GM12892 (cell line): ENCODE measurements around the gene SDK2.

ENCODE experiments used
- DNase-seq: peaks from one replicate; pipeline ENCODE4 v3.0.0; 2011; ENCODE audit not compliant: insufficient read length
- FAIRE-seq: peaks from 2 replicates; lab custom pipeline; 2011; peaks lifted over from hg19 to GRCh38; lab: Jason Lieb, UNC
- POLR2A ChIP-seq: IDR thresholded peaks from 2 replicates; pipeline ENCODE4 v1.6.1; 2011; ENCODE audit warnings: low read depth, low read length, control low read depth
- POLR2AphosphoS5 ChIP-seq: IDR thresholded peaks from 2 replicates; pipeline ENCODE4 v1.6.1; 2011; ENCODE audit warnings: low read depth, low read length, control low read depth
- TAF1 ChIP-seq: IDR thresholded peaks from 2 replicates; pipeline ENCODE4 v1.6.1; 2011; ENCODE audit warnings: low read depth, mild to moderate bottlenecking, control low read depth, low read length, borderline replicate concordance

SDK2 gene

DNA sequence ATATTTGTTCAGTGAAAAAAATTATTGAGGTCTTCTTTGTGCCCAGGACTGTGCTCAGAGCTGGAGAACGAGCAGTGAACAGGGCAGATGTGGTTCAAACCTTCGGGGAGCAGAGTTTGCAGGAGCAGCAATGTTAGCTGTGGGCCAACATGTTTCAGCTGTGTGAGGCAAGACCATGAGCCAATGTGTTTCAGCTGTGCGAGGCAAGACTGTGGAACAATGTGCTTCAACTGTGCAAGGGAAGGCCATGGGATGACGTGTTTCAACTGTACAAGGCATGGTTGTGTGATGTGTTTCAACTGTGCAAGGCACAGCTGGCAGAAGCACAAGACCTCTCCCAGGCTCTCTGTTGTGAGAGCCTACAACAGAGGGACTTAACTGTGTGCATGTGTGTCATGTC, 35.2 kb upstream of the SDK2 start:
- no peak for TF ChIP-seq POLR2AphosphoS5
- no peak for DNase-seq
- no peak for FAIRE-seq

DNA sequence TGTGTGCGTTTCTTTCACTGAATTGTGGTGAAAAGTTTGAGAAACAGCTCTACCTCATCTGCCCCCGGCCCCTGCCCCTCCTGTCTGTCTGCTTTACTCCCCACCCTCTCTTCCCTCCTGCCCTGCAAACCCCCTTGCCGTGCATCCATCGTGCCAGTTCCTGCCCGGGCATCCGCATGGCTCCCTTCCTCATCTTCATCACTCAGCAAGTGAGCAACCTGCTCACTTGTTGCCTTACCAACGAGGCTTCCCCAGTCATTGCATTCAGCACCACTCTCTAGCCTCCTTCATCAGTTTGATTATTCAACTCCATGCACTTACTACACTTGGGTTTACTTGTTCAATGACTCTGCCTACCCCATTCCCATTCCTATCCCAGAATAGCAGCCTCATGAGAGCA, 34.8 kb upstream of the SDK2 start:
- TF ChIP-seq POLR2AphosphoS5, result no peak
- no peak for TF ChIP-seq POLR2A
- TF ChIP-seq TAF1, result no peak
- DNase-seq, result no peak
- no peak for FAIRE-seq

DNA sequence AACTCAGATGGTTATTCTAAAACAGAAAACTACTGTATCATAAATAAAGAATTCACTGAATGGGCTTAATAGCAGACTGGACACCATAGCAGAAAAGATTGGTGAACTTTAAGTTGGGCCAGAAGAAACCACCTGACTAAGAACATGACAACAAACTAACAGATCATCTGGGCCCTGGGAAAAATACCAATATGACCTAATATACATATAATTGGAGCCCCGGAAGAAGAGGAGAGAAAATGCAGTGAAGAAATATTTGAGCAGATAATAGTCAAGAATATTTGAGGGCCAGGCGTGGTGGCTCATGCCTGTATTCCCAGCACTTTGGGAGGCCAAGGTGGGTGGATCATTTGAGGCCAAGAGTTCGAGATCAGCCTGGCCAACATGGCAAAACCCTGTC, 25.5 kb upstream of the SDK2 start:
- FAIRE-seq (no peak), DNase-seq (no peak)
- TF ChIP-seq TAF1, result no peak
- no peak for TF ChIP-seq POLR2A
- TF ChIP-seq POLR2AphosphoS5, result no peak

DNA sequence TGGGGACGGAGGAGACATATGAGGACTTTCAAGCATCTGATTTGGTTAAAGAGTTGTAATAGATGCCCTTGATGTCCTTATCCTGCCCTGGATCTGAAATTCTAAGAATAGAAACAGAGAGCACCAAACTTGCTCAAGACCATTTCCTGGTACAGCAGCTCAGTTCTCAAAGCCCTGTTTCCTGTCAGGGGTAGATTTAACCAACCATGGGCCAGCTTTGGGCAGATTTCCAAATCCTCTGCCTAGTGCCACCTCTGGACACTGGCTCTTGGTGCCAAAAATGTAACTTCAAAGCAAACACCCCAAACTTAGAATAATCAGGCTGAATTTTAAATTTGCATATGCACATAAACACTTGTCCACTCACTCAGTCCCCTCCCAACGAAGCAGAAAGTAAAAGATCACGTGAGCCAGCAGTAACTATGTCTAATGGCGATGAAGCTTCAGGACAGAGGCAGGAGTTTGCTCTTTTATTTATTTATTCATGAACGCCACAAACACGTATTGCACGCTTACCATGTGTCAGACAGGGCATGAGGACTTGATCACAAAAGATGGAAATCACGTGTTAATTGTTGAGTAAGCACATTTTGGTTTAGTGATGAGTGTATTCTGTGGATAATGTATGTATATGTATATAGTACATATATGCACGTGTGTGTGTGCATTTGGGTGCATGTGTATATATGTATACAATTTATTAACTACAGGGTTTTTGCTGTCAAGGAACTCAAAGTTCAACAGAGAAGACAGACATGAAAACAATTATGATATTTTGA, 23.1 kb upstream of the SDK2 start:
- TF ChIP-seq POLR2AphosphoS5, result no peak
- DNase-seq, result no peak
- FAIRE-seq, result no peak

DNA sequence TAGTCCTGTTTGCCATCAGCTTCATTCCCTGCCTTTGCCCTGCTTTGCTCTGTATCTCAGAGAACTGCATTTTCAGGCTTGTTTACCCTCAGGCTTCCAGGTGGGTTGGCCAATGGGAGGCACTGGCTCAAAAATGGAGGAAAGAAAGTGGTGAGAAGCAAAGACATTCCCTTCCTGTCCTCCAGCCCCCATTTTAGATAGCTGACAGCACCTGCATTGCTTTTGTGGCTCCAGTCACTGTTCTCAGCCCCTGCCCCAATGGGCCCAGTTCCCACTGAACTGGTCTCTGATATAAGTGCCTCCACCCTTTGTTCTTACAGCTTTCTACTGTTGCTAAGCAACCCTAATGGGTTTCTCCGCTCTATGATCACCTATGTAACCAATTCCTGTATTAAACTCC, 19.4 kb upstream of the SDK2 start:
- no peak for TF ChIP-seq POLR2A
- no peak for TF ChIP-seq TAF1
- DNase-seq (no peak), FAIRE-seq (no peak)

DNA sequence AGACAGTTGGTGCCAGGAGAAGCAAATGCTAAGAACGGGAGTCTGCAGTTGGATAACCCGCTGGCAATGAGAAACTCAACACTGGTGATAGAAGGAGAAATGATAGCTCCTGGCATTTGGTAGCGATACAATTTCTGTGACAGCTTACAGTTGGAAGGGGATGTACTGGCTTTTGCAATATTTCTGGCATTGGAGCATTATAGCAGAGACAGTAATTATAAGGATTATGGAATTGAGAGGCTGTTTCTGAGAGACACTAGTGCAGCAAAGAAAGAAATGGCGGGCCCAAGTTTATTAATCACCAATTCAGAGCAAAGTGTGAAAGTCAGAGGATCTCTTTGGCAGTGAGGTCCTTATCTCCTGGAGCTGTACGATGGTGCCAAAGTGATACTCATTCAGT, 16.1 kb upstream of the SDK2 start:
- TF ChIP-seq POLR2AphosphoS5 (no peak), POLR2A (no peak), TAF1 (no peak)
- no peak for FAIRE-seq
- DNase-seq, result no peak

DNA sequence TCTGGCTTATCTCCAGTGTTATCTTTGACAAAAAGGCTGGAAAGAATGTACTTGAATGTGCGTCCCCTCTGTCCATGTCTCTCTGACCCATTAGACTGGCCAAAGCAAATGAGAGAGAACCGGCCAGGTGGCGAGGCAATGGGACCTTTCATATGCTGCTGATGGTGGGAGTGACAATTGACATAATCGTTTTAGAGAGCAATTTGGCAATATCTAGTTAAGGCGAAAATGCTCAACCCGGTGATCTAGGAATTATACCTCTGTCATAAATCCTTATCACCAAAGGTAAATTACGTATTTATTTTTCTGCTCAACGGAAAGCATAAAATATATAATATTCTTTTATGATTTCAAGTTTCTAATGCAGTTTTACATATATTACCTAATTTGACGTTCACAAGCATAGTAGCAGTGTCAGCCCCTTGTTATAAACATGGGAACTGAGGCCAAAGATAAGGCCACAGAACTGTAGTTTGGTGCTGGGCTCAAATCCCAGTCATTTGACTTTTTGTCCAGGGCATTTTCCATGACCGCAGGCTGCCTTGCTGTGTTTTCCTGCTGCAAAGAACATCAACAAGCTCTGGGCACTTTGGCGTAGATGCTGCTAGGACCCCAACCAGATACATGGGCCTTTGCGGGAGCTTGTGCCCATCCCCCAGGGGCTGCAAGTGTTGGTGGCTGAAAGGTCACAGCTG, 14.7 kb upstream of the SDK2 start:
- no peak for TF ChIP-seq TAF1
- no peak for TF ChIP-seq POLR2A
- FAIRE-seq (no peak), DNase-seq (no peak)

DNA sequence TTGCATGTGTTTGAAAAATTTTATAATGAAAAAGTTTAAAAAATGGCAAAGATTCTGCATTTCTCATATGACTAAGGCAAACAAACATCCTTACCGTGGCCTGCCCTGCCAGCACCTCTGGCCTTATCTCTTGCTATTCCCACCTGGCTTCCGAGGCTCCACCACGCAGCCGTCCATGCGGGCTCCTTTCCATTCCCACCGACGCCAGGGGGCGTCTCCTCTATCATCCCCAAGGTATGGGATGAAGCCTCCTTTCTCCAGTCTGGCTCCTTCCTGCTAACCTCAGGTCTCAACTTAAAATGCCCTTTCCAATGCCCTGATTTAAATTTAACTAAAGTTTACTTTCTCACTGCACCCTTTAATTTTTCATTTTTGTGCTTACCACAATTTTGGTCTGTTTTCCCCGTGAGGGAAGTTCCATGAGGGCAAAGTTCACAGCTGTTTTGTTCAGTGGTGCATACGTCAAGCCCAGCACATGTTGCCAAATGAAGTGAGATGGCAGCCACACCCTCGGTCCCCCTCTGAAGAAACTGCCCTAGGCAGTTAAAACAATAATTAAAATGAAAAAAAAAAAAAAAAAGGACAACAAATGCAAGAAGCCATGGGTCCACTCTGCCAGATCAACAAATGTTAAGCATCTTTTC, 13.3 kb upstream of the SDK2 start:
- DNase-seq, result no peak

DNA sequence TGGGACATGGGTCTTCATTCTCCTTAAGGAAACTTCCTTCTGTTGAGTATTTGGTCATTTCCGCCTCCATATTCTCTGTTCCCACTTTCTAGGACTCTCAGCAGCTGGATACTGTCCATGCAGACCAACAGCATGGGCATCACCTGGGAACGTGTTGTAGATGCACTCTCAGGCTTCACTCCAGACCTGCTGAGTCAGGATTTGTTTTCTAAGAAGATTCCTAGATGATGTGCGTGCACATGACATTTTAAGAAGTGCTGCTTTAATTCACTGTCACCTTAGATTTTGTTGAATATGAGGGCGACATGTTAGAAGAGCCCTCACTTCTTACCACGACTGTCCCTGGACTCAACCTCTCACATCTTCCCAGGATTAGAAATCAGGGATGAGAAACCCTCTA, 10.0 kb upstream of the SDK2 start:
- FAIRE-seq (no peak), DNase-seq (no peak)
- TF ChIP-seq POLR2AphosphoS5 (no peak), TAF1 (no peak)

More for the DNA sequence above, 13.3 kb upstream of the SDK2 start:
- TF ChIP-seq POLR2A (no peak), POLR2AphosphoS5 (no peak), TAF1 (no peak)
- FAIRE-seq, result no peak

DNA sequence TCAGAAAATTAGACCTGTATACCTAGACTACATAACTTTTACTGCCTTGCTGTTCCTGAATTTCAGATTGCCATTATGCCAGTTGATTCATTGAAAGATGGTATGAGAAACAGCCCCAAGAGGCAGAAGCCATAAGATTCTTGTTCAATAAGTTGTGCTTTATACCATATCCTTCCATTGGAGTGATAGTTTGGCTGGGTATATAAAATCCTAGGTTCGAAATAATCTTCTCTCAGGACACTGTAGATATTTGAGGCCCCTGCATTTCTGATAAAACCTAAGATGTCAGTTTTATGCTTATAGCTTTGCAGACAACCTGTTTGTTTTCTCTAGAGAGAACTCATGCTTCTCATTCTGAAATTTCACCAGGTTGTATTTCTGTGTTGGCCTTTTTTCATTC, 9.6 kb upstream of the SDK2 start:
- no peak for FAIRE-seq

DNA sequence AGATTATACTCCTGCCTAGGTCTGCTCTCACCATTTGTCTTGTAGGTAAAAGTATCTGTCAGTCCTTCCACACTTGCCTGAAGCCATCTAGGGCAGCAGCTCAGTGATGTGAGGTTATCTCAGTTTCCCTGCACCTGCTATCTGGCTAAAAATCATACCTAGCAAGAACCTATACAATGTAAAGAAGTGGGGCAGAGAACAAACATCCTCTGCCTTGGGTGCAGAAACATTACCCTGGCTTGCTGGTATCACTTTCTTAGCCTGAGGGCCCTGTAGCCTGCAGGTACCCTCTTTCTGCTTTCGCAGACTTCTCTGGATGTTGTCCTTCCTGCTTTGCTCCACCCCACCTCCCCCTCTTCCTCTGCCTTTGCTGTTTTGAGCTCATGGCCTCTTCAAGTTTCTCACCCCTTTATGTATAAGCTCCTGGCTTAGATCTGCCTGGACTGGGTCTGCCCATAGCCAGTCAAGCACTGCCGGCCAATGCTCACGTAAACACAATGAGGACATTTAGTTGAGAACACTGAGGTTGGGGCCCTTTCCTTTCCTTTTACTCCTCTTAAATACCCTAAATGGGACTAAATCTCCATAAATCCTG, 8.7 kb upstream of the SDK2 start:
- no peak for FAIRE-seq
- TF ChIP-seq TAF1, result no peak
- no peak for TF ChIP-seq POLR2A
- no peak for TF ChIP-seq POLR2AphosphoS5
- DNase-seq, result no peak

More for the DNA sequence above, 9.6 kb upstream of the SDK2 start:
- TF ChIP-seq POLR2AphosphoS5 (no peak), TAF1 (no peak), POLR2A (no peak)
- no peak for DNase-seq
